CD4-positive, alpha-beta T cell treated with Interleukin-2 at 100 ng/mL for 4 hours (primary cell): Measurements from ENCODE around the gene TRIM41.
A peak's percentile ranks its signal among the peaks of the same experiment; 100 is the strongest.
"Not testable (repeated sequence)": the region's sequence is repeated elsewhere in the genome, so short reads cannot be mapped to it uniquely, and the experiment has no call there.

Experiments used
- DNase-seq: peaks from one replicate; pipeline ENCODE4 v3.0.0-alpha.2; 2020; ENCODE audit warnings: low spot score

The TRIM41 gene

DNA sequence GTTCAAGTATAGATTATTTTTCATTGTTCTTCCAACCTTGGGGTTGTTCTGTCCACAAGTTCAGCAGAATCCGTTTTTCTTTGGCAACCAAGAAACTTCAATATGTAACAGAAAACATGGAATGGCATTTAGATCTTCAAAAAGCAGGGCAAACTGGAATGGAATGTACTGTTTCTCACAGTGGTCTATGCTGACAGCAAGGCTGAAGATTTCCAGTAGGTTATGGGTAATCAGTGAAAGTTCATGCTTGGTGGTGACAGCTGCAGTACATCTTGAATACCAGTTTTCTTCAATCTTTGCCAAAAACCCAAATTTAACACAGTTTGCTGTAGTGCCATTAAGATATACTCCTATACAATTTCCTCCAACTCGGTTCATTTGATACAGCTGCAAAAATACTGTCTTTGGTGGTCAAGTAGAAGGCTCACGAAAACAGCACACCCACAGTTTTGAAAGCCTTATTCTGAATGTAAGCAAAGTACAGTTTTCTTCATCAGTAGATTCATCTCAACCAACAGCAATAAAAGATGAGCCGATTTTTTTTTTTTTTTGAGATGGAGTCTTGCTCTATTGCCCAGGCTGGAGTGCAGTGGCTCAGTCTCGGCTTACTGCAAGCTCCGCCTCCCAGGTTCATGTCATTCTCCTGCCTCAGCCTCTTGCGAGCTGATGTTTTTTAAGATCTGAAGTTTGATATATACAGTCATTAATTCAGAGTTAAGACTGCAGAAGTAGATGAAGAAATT lies 32.9 kb downstream of the TRIM41 start:
- DNase-seq, result no peak

DNA sequence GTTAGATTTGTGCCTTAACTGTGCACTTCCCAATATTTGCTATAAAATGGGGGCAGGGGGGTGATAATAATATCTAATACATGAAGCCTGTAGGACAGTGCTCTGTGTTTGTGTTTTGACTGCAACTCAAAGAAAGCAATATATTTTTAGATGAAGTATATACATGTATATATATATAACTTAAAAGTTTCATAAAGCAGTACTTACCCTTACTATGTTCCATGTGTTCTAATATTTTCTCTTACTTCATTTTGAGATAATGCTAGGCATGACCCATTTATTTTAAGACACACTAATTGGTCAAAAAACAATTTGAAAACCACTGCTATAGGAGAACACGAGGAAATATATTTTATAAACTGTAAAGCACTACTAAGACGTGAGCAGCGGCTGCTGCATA lies 35.5 kb downstream of the TRIM41 start:
- DNase-seq, result no peak

DNA sequence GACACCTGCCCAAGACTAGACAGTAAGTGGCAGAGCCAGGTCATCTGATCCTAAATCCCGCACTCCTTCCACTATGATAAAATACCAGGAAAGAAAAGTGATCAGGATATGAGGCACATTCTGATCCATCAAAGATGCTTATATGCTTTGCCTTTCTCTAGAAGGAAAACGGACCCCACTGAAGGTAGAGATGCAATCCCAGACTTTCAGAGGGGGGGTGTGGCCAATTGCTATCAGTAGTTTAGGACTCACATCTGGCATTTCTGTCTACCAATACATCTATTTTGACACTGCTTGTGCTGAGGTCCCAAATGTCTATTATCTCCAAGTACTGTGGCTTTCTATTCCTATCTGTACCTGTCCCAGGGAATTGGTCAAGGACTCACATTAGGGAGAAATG lies 36.2 kb downstream of the TRIM41 start:
- no peak for DNase-seq

DNA sequence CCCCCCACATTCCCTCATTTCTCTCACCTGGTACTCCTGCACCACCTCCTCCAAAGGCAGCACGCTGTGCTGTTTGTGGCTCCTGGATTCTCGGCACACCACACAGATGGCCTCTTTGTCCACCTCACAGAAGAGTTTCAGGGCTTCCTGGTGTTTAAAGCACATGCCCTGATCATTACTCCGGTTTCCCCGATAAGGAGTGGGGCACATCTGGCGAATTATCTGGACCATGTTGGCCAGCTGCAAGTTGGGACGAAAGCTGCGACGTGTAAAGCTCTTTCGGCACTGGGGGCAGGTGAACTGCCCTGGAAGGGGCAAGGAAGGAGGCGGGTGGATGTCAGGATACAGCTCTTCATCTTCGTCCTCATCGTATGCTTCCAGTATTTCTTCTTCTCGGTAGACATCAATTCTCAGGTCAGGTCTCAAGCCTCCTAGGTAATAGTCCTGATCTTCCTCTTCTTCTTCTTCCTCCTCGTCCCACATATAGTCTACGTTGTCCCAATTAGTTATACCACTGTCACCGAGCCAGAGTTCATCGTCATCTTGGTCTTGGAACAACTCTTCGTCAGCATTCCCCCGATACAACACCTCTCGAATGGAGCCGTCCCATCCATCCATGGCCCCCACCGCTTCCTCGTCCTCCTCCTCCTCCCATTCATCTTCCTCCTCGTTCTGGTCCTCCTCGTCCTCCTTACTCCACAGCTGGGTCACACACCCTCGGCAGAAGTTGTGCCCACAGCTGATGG lies 37.1 kb downstream of the TRIM41 start:
- DNase-seq, result no peak

DNA sequence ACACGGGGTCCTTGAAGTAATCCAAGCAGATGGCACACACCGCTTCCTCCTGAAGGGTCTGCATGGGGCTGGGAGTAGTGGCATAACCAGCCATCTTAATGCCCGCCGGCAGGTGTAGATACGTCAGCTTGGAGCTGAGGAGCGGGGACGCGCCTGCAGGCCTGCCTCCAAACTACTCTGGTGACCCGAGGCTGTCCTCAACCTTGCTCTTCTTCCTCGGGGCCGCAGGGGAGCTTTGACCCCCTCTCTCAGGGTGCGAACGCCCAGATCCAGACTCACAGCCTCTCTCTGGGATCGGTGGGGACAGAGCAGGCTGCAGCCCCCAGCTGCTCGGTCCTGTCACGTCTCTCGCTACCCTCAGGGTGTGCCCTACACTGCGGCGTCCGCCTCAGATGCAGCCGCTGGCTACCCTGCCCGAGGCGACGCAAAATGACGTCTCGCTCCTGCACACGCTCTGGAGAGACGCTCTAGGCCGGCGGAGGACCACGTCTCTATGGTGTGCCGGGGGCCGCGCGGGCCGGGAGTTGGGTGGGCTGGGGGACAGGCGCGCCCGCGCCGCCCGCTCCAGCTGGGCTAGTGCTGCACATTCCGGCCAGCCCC lies 37.7 kb downstream of the TRIM41 start, which contains the start of gene TRIM52:
Gene TRIM52, minus strand, starts transcription at position 424 of the 600 bp plus-strand sequence. Its CDS starts 330 bp downstream, at position 94.
- peak; percentile 92 for DNase-seq

DNA sequence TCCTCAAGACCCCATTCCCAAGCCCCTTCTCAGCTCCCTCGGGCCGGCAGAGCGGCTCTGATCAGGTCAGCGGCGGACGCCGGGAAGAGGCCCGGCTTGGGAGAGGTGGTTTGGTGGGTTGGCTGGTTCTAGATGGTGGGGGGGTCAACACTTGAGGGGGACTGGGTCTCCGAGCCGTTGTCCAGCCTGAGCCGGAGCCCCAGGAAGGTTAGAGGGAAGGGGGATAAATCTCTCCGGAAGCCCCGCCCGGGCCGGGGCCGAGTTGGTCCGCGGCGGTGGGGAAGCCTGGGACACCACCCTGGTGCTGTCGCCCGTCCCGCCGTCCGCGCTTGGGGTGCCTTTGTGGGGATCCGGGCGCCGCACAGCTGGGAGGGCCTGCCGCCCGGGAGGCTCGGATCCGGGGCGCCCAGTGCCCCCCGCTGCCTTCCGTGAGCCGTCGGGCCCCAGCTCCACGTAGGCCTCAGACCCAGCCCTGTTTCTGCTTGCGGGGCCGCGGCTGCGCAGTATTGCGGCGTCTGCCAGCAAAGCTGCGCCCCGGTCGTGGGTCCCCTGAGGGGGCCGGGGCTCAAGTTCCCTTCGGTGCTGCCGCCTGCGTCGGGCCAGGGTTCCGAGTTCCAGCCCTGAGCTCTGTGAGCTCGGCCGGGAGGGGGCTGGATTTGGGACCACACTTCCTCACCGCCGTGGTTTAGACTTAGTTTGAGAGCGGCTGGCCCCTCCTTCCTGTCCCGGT lies 38.4 kb downstream of the TRIM41 start:
- DNase-seq, result peak; percentile 74

DNA sequence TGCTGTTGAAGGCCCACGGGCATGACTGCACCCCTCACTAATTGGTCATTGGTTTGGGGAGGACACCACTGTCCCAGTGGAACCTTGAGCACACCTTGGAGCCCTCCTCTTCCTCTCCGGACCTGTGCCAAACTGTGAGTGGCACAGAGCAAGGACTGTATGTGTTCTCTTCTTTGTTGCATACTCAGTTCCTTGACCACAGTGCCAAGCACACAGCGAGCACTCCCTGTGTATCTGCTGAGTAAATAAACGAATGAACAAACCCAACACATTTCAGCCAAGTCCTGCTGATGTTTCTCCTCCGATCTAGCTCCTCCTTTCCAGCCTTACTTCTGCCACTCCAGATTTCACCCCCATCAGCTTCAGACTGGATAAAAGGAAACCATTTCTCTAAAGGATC lies 40.6 kb downstream of the TRIM41 start:
- no peak for DNase-seq

DNA sequence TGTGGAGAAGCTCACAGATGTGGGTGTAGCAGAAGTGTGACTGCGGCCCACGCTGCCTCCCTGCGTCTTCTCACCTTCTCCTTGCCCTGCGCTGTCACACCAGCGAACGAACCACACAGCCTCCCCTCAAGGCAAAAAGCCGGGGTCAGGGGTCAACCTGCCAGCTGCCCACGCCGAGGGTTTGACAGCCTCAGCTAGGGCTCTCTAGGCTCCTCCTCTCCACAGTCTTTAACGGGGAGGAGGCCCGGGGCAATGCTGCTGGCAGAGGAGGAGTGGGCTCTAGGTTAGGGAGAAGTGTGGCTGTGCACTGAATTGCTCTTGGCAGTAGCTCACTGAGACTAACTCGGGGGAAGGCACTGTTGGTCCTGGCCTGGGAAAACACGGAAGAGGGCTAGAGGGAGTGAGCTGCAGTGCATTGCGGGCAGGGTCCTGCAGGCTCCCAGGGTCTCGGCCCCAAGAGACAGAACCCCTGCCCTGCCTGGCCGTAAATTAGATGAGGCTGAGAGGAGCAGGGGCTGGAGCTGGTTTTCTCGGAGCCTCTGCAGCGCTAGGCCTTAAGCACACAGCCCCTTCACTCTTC lies 42.1 kb downstream of the TRIM41 start:
- DNase-seq, result no peak

DNA sequence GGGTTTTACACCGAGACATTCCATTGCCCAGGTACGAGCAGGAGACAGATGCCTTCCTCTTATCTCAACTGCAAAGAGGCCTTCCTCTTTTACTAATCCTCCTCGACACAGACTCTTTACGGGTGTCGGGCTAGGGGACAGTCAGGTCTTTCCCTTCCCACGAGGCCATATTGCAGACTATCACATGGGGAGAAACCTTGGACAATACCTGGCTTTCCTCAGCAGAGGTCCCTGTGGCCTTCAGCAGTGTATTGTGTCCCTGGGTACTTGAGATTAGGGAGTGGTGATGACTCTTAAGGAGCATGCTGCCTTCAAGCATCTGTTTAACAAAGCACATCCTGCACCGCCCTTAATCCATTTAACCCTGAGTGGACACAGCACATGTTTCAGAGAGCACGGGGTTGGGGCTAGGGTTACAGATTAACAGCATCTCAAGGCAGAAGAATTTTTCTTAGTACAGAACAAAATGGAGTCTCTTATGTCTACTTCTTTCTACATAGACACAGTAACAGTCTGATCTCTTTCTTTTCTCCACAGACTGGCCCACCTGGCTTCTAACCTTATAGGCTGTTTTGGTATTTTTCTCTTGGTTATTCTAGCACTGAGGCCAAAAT lies 44.3 kb downstream of the TRIM41 start:
- not testable (repeated sequence) for DNase-seq

DNA sequence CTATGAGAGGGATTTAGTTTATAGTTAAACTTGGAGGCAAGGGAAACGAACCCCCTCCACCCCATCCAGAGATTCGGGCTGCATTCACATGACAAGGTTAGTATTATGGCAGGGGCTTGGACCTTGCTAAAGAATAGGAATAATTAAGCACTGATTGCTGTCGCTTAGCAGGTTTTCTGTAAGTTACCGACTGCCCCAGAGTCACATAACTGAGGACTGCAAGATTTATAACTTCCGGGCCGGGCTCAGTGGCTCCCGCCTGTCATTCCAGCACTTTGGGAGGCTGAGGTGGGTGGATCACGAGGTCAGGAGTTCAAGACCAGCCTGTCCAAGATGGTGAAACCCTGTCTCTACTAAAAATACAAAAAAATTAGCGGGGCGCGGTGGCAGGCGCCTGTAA lies 44.8 kb downstream of the TRIM41 start:
- DNase-seq, result not testable (repeated sequence)

DNA sequence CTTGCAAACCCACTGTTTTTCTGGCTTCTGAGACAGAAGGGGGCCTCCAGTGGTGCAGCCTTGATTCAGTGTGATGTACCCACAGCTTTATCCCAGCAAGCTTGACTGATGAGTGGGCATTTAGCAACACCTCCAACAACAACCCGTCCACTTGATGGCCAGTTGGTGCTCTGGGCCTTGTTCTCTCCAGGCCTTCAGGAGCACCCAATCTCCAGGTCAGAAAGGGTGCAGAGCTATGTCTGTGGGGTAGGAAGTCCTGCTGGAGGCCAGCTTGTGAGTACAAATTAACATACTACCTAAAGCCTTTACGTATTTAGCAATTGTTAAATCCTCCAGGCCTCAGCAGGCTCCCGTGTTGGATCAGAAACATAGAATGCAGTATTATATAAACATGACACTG lies 48.0 kb downstream of the TRIM41 start:
- no peak for DNase-seq

DNA sequence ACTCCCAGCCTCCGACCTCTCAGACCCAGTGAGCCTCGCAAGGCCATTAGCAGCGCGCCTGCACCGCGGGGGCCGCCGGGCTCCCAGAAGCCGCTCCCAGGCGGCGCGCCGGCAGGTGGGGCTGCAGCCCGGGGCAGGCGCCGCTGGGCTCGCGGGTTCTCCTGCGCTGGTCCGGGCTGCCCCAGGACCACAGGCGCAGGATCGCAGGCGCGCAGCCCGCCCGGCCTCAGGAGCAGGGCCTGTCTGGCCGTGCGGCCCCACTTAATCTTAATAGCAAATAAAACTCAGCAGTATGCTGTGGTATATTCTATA lies 50.3 kb downstream of the TRIM41 start:
- DNase-seq, result not testable (repeated sequence)

DNA sequence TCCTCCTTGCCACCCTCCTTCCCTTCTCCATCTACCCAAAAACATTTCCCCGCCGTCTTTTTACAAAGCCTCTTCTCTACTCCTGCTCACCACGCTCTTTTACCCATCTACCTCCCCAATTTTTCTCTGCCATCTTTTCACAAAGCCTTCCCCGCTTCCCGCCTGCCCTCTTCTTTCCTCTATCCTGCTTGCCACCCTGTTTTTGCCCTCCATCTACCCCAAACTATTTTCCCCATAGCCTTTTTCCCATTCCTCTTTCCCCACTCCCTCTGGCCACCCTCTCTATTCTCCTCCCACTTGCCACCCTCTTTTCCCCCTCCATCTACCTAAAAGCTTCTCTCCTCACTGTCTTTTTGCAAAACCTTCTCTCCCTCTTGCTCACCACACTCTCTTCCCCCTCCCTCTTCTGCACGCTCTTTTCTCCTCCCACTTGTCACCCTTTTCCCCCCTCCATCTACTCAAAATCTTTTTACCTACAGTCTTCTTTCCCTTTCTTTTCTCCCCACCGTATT lies 57.2 kb downstream of the TRIM41 start:
- DNase-seq, result no peak

DNA sequence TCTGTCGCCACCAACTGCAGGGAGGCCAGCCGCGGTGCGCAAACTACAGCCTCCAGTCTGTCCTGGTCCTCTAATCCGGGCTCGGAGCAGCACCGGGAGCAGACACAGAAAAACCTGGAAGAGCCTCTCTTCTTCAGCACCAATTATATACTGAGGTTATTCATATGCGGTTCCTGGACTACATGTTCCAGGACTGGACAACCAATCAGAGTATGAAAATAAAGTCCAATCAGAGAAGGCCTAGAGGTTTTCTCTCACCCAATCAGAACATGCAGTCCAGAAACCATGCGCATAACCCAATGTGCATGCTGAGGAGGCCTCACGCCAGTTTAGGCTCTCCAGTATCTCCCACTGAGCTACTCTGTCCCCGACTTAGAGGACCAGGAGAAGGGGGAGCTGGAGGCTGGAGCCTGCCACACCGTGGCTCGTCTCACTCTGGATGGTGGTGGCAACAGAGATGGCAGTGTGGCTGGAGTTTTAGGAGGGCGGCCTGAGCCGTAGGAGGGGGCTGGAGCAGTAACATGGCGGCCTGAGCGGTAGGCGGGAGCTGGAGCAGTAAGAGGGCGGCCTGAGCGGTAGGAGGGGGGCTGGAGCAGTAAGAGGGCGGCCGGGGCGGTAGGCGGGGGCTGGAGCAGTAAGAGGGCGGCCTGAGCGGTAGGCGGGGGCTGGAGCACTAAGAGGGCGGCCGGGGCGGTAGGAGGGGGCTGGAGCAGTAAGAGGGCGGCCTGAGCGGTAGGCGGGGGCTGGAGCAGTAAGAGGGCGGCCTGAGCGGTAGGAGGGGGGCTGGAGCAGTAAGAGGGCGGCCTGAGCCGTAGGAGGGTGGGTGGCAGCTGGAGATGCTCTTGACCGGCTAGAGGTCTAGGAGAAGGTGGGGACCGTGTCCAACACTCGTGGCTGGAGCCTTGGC lies 58.2 kb downstream of the TRIM41 start:
- DNase-seq, result no peak

DNA sequence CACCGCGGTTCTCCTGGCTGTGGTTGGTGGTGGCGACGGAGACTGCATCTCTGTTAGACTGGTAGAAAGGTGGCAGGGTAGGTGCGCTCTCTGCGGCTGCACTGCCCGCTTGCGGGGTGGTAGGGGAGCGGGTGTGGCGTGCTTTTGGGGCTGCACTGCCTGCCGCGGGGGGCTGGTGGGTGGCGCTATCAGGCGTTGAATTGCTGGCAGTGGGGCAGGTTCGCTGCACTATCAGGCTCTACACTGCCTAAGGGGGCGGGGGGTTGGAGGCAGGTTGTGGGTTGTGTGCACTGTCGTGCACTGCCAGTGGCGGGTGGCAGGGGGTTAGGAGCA lies 58.9 kb downstream of the TRIM41 start:
- DNase-seq, result no peak

DNA sequence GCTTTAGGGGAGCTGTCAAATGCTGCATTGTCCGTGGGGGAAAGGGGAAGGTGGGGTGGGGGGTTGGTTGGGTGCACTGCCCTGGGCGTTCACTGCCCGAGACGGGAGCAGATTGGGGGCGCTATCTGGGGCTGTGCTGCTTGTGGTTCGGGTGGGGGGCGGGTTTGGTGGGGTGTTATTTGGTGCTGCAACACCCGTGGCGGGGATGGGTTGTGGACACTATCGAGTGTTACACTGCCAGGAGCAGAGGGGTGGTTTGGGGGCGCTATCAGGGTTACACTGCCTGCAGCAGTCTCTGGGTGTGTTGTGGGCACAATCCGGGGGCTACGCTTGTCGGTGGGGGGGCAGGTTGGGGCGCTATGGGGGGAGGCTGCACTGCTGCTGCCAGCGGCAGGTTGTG lies 59.3 kb downstream of the TRIM41 start:
- not testable (repeated sequence) for DNase-seq

DNA sequence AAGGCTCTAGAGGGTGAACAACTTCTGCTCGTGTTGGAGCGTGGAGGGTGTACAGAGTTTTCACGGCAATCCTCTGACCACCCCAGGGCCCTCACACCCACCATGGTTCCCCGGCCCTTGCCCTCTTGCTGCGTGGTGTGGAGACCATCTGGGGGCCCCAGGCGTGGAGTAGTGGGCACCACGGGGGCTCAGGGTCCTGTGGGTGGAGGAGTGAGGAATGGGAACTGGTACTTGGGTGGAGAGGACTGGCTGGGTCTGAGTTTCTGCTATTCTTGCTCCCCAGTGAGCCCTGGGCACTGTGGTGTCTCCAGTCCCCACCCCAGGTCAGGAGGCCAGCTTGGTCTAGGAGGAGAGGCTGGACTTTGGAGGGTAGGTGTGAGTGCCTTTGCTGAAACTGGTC lies 59.8 kb downstream of the TRIM41 start:
- no peak for DNase-seq

DNA sequence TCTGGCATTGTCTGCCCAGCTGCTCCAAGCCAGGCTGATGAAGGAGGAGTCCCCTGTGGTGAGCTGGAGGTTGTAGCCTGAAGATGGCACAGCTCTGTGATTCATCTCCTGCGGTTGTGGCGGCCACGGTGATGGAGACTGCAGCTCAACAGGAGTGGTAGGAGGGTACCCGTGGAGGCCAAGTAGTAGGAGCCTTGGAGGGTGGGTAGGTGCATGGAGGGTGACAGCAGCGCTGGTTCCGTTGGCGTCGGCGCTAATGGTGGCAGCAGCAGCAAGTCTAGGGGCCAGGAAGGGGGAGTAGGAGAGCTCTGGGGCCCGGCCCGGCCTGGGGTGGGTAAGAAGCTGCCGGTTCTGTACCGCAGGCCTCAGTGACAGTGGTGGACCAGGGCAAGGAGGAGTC lies 60.3 kb downstream of the TRIM41 start:
- DNase-seq, result no peak

DNA sequence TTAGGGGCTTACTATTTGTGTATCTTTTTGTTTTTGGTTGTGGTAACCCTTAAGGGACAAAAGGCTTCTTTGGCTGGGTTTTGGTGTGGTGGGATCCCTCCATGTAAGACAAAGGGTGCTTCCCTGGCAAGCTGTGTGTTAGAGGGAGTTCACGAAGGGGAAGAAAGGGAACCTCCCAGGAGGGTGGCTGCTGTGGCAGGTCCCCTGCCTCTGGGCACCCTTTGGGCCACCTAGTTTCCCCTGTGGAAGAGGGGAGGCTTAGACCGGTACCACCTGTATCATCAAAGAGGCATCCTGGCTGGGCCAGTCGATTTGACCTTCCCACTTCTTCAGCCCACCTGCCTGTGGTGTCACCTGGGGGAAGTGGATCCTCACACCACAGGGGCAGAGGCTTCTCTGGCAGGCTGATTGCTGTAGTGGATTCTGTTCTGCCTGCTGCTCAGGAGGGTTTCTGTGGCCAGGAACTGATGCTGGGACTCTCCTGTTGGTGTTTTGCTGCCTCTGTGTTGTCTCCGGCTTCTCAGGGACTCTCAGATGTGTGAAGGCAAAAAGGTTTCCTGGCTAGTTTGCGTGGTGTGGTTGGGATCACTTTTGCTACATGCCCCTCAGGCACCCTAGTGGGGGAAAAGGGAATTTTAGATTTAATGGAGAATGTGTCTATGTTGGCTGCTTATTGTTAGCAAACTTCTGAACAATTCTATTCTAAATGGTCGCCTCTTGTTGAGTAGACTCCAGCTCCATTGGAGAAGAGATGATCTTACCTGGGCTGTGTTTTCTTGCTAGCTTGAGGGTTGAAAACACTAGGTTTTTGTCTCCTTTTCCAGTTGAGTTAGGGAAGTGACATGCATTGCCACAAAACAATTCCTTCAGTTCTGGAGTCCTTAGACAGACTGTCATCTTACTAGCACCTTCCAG lies 61.0 kb downstream of the TRIM41 start:
- not testable (repeated sequence) for DNase-seq
